Measurements from ENCODE around the gene CTNNA2.

Gene CTNNA2

DNA sequence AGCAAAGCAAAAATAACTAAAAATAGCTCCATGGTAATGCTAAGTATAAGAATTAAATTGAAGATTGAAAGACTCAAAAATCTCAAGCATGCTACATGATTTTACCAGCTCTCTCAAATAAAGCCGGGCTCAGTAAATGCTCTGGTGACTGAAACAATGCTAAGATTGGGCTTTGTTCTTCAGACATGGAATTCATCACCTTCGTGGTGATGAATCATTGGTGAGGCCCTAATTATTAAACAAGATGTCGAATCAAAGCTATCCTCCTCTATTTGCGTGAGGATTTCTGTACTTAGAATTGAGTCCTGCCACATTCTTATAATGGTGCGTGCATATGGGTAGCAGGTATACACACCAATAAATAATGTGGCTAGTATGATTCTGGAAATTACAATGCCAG is 850.5 kb downstream of the CTNNA2 start:
- no peak overlapping the region for H2BK15ac ChIP-seq (ENCODE audit: low read length)
- H3K36me3 ChIP-seq (replicated peaks in 1 of 2; ENCODE audit: control insufficient read depth in 2 of 2, insufficient read depth in 2 of 2, low read length in 2 of 2), result no peaks in the 10 kb centered on the region
- no peak overlapping the region for H2BK12ac ChIP-seq (ENCODE audit: low read length)
- no peak overlapping the region for H4K91ac ChIP-seq (ENCODE audit: low read depth, low read length, poor library complexity)
- H2BK5ac ChIP-seq (ENCODE audit: low read length), result no peak overlapping the region
- no peak overlapping the region for H3K27ac ChIP-seq (replicated peaks; ENCODE audit: low read length)
- H2BK120ac ChIP-seq (ENCODE audit: low read depth, low read length), result no peak overlapping the region
- H3K4ac ChIP-seq (ENCODE audit: low read length), result no peak overlapping the region
- H2AFZ ChIP-seq (ENCODE audit: low read length), result no peak overlapping the region
- H3K23ac ChIP-seq (ENCODE audit: low read depth, low read length, poor library complexity), result no peak overlapping the region
- H3K9me3 ChIP-seq (replicated peaks in 1 of 2; ENCODE audit: control insufficient read depth in 2 of 2, insufficient read depth in 1 of 2, low read depth in 1 of 2, low read length in 2 of 2), result no peaks in the 10 kb centered on the region
- no peak overlapping the region for H3K9ac ChIP-seq (ENCODE audit: low read depth, low read length, poor library complexity)
- H3K27me3 ChIP-seq (ENCODE audit: control insufficient read depth in 3 of 3, insufficient read depth in 3 of 3, low read depth in 1 of 3, low read length in 3 of 3), result no peaks in the 10 kb centered on the region
- no peak overlapping the region for H3K4me2 ChIP-seq (ENCODE audit: insufficient read depth, low read length, poor library complexity, severe bottlenecking)
- H3K79me1 ChIP-seq (ENCODE audit: low read depth, low read length), result no peaks in the 10 kb centered on the region
- H3K14ac ChIP-seq (ENCODE audit: low read length), result no peak overlapping the region
- H4K8ac ChIP-seq (ENCODE audit: low read depth, low read length), result no peak overlapping the region
- H2AK5ac ChIP-seq (ENCODE audit: low read depth, low read length), result no peak overlapping the region
- H3K4me1 ChIP-seq (ENCODE audit: control insufficient read depth in 2 of 2, insufficient read depth in 1 of 2, low read depth in 1 of 2, low read length in 2 of 2), result peaks cover 0 to 7% of the 10 kb centered on the region in 2 donors
- WGBS, 2 donors (ENCODE audit: extremely low coverage in 2 of 2, insufficient read length in 2 of 2, insufficient replicate concordance in 1 of 2), result no CpG with 5 or more reads among the region's 5 CpGs
- H3K18ac ChIP-seq (ENCODE audit: low read length), result no peak overlapping the region
- no peak overlapping the region for H3K4me3 ChIP-seq (ENCODE audit: low read length in 2 of 2)
- DNase-seq (ENCODE audit: low spot score), result no peak

DNA sequence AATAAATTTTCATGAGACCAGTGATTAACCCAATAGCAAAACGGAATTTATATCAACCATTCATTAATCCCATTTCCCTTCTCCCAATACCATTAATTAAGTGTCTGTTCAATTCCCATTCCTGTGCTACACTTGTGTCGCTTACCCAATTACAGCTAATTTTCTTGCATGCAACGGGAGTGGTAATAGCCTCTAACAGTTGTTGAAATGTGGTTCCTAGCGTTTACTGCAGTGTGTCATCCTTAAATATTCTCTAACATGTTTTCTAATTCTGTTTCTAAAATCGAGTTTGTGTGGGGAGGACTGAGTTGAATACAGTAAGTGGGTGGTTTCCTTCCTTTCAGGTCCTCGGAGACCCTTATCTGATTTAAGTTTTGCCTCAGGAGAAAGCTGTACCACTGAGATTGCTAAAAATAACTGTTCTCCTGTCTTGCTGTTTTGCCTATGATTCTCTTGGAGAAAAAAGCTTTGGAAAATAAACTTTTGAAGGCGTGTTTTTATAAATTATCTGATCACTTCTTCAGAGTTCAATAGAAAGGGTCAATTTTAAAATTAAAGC is 851.0 kb downstream of the CTNNA2 start:
- Histone ChIP-seq H3K4ac (ENCODE audit: low read length) (no peak overlapping the region), H3K14ac (ENCODE audit: low read length) (no peak overlapping the region), H4K8ac (ENCODE audit: low read depth, low read length) (no peak overlapping the region), H2AK5ac (ENCODE audit: low read depth, low read length) (no peak overlapping the region), H3K9ac (ENCODE audit: low read depth, low read length, poor library complexity) (no peak overlapping the region), H3K4me2 (ENCODE audit: insufficient read depth, low read length, poor library complexity, severe bottlenecking) (no peak overlapping the region), H3K9me3 (replicated peaks in 1 of 2; ENCODE audit: control insufficient read depth in 2 of 2, insufficient read depth in 1 of 2, low read depth in 1 of 2, low read length in 2 of 2) (no peaks in the 10 kb centered on the region), H3K27ac (replicated peaks; ENCODE audit: low read length) (no peak overlapping the region), H4K91ac (ENCODE audit: low read depth, low read length, poor library complexity) (no peak overlapping the region), H2BK15ac (ENCODE audit: low read length) (no peak overlapping the region), H3K18ac (ENCODE audit: low read length) (no peak overlapping the region), H3K27me3 (ENCODE audit: control insufficient read depth in 3 of 3, insufficient read depth in 3 of 3, low read depth in 1 of 3, low read length in 3 of 3) (no peaks in the 10 kb centered on the region), H3K23ac (ENCODE audit: low read depth, low read length, poor library complexity) (no peak overlapping the region), H2BK5ac (ENCODE audit: low read length) (no peak overlapping the region), H2BK12ac (ENCODE audit: low read length) (no peak overlapping the region), H2BK120ac (ENCODE audit: low read depth, low read length) (no peak overlapping the region), H3K79me1 (ENCODE audit: low read depth, low read length) (no peaks in the 10 kb centered on the region), H2AFZ (ENCODE audit: low read length) (no peak overlapping the region), H3K4me1 (ENCODE audit: control insufficient read depth in 2 of 2, insufficient read depth in 1 of 2, low read depth in 1 of 2, low read length in 2 of 2) (peaks cover 0 to 7% of the 10 kb centered on the region in 2 donors), H3K4me3 (ENCODE audit: low read length in 2 of 2) (no peak overlapping the region), H3K36me3 (replicated peaks in 1 of 2; ENCODE audit: control insufficient read depth in 2 of 2, insufficient read depth in 2 of 2, low read length in 2 of 2) (no peaks in the 10 kb centered on the region)
- no CpG with 5 or more reads among the region's 7 CpGs for WGBS, 2 donors (ENCODE audit: extremely low coverage in 2 of 2, insufficient read length in 2 of 2, insufficient replicate concordance in 1 of 2)
- DNase-seq (ENCODE audit: low spot score), result no peak

DNA sequence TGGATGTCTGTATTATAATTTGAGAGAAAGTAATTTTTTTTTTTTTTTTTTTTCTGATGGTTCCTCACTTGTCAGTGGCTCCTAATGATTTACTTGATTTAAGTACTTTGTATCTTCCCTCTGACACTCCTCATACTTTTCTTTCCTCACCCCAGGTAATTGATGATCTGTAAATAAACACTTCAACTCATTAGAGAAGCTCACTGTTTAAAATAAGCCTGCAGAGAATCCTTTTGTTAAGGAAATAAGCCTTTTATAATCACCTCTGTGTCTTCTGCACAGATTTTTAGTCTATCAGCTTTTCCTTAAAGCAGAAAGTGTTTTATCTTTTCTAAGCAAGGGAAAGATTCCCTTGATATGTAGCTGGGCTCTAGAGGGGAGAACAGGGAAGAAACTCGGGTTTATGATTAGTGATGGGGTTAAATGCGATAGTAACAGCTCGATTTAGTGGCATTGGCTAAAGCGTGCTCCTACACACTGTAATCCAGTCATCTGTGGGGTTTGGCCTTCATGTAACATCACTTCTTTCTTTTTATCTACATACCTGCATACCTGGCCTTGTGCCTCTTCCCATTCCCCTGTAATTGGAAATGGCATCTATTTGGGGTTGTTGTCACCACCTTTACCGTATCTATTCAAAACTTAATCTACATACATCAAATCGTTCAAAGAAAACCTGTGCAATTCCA is 851.8 kb downstream of the CTNNA2 start:
- Histone ChIP-seq H2BK5ac (ENCODE audit: low read length) (no peak overlapping the region), H3K9me3 (replicated peaks in 1 of 2; ENCODE audit: control insufficient read depth in 2 of 2, insufficient read depth in 1 of 2, low read depth in 1 of 2, low read length in 2 of 2) (no peaks in the 10 kb centered on the region), H3K4me2 (ENCODE audit: insufficient read depth, low read length, poor library complexity, severe bottlenecking) (no peak overlapping the region), H3K27ac (replicated peaks; ENCODE audit: low read length) (no peak overlapping the region), H3K27me3 (ENCODE audit: control insufficient read depth in 3 of 3, insufficient read depth in 3 of 3, low read depth in 1 of 3, low read length in 3 of 3) (no peaks in the 10 kb centered on the region), H2BK15ac (ENCODE audit: low read length) (no peak overlapping the region), H3K9ac (ENCODE audit: low read depth, low read length, poor library complexity) (no peak overlapping the region), H3K36me3 (replicated peaks in 1 of 2; ENCODE audit: control insufficient read depth in 2 of 2, insufficient read depth in 2 of 2, low read length in 2 of 2) (no peaks in the 10 kb centered on the region), H3K23ac (ENCODE audit: low read depth, low read length, poor library complexity) (no peak overlapping the region), H4K91ac (ENCODE audit: low read depth, low read length, poor library complexity) (no peak overlapping the region), H3K4ac (ENCODE audit: low read length) (no peak overlapping the region), H3K79me1 (ENCODE audit: low read depth, low read length) (no peaks in the 10 kb centered on the region), H3K14ac (ENCODE audit: low read length) (no peak overlapping the region), H3K18ac (ENCODE audit: low read length) (no peak overlapping the region), H2AFZ (ENCODE audit: low read length) (no peak overlapping the region), H3K4me1 (ENCODE audit: control insufficient read depth in 2 of 2, insufficient read depth in 1 of 2, low read depth in 1 of 2, low read length in 2 of 2) (peaks cover 0 to 7% of the 10 kb centered on the region in 2 donors), H3K4me3 (ENCODE audit: low read length in 2 of 2) (no peak overlapping the region), H2BK120ac (ENCODE audit: low read depth, low read length) (no peak overlapping the region), H2AK5ac (ENCODE audit: low read depth, low read length) (no peak overlapping the region), H2BK12ac (ENCODE audit: low read length) (no peak overlapping the region), H4K8ac (ENCODE audit: low read depth, low read length) (no peak overlapping the region)
- peak; percentile 4 for DNase-seq (ENCODE audit: low spot score)
- no CpG with 5 or more reads among the region's 6 CpGs for WGBS, 2 donors (ENCODE audit: extremely low coverage in 2 of 2, insufficient read length in 2 of 2, insufficient replicate concordance in 1 of 2)

DNA sequence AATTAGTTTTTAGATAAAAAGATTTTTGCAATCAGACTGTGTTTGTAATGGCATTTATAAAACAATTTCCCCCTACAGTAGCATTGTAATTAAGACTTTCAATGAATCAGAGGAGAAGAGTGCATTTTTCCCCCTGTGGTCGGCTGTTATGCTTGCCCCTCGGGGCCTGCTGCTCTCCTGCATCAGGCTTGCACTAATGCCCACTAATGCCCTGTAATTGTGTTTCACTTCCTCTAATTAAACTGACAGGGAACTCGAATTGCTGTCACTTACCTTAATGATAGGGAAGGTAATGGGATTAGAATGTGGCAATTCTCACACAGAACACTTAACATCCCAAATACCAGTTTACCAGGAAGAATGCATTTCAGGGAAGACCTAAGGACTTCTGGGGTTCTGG is 852.9 kb downstream of the CTNNA2 start:
- Histone ChIP-seq H2BK15ac (ENCODE audit: low read length) (no peak overlapping the region), H3K36me3 (replicated peaks in 1 of 2; ENCODE audit: control insufficient read depth in 2 of 2, insufficient read depth in 2 of 2, low read length in 2 of 2) (no peaks in the 10 kb centered on the region), H3K4me2 (ENCODE audit: insufficient read depth, low read length, poor library complexity, severe bottlenecking) (no peak overlapping the region), H3K79me1 (ENCODE audit: low read depth, low read length) (no peaks in the 10 kb centered on the region), H4K91ac (ENCODE audit: low read depth, low read length, poor library complexity) (no peak overlapping the region), H3K9ac (ENCODE audit: low read depth, low read length, poor library complexity) (no peak overlapping the region), H3K4ac (ENCODE audit: low read length) (no peak overlapping the region), H3K14ac (ENCODE audit: low read length) (no peak overlapping the region), H3K4me1 (ENCODE audit: control insufficient read depth in 2 of 2, insufficient read depth in 1 of 2, low read depth in 1 of 2, low read length in 2 of 2) (peaks cover 0 to 7% of the 10 kb centered on the region in 2 donors), H3K4me3 (ENCODE audit: low read length in 2 of 2) (no peak overlapping the region), H2BK5ac (ENCODE audit: low read length) (no peak overlapping the region), H2AK5ac (ENCODE audit: low read depth, low read length) (no peak overlapping the region), H3K23ac (ENCODE audit: low read depth, low read length, poor library complexity) (no peak overlapping the region), H4K8ac (ENCODE audit: low read depth, low read length) (no peak overlapping the region), H2BK12ac (ENCODE audit: low read length) (no peak overlapping the region), H2AFZ (ENCODE audit: low read length) (no peak overlapping the region), H3K18ac (ENCODE audit: low read length) (no peak overlapping the region), H3K27ac (replicated peaks; ENCODE audit: low read length) (no peak overlapping the region), H2BK120ac (ENCODE audit: low read depth, low read length) (no peak overlapping the region), H3K27me3 (ENCODE audit: control insufficient read depth in 3 of 3, insufficient read depth in 3 of 3, low read depth in 1 of 3, low read length in 3 of 3) (no peaks in the 10 kb centered on the region), H3K9me3 (replicated peaks in 1 of 2; ENCODE audit: control insufficient read depth in 2 of 2, insufficient read depth in 1 of 2, low read depth in 1 of 2, low read length in 2 of 2) (no peaks in the 10 kb centered on the region)
- peak; percentile 18 for DNase-seq (ENCODE audit: low spot score)
- no CpG with 5 or more reads among the region's 3 CpGs for WGBS, 2 donors (ENCODE audit: extremely low coverage in 2 of 2, insufficient read length in 2 of 2, insufficient replicate concordance in 1 of 2)
